ENCODE data around the gene TENT5C.

Gene TENT5C

DNA sequence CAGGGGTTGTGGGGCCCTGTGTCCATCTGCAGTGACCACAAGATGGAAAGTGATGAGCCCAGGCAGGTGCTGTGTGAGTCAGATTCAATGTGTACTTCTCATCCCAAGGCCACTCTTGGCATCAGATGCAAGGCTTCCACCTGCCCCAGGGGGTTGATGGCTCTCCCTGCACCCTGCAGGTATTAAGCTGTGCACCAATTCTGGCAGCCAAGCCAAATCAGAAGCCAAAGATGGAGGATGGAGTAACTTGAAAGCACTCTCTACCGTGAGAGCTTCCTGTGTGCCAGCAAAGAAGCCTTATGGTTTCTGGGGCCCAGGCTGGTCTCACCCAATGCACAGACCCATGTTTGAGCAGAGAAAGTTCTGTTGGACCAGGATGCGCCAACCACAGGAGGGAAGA, 44.3 kb upstream of the TENT5C start:
- H3K27me3 ChIP-seq (ENCODE audit: control insufficient read depth, low read length): no peaks in the 10 kb centered on the region
- no peaks in the 10 kb centered on the region for H3K36me3 ChIP-seq (ENCODE audit: control insufficient read depth, low read length)
- no peak overlapping the region for H3K4me2 ChIP-seq (ENCODE audit: low read length)
- no peaks in the 10 kb centered on the region for H3K79me2 ChIP-seq (ENCODE audit: control insufficient read depth, low read length)
- H3K4me1 ChIP-seq (ENCODE audit: control insufficient read depth, low read length): peaks cover 2% of the 10 kb centered on the region
- H3F3A ChIP-seq (ENCODE audit: control insufficient read depth, insufficient read depth): 0 out of 2 replicates have a peak, but pooled peaks cover under 1% of the 10 kb centered on the region
- H3K4me3 ChIP-seq (ENCODE audit: low read length): no peak overlapping the region
- H4K20me1 ChIP-seq (ENCODE audit: control insufficient read depth, insufficient read depth, low read depth, low read length): no peaks in the 10 kb centered on the region
- no peak overlapping the region for H3K27ac ChIP-seq (ENCODE audit: low read depth, low read length)
- no peak for TF ChIP-seq EZH2phosphoT487 (IDR thresholded peaks at IDR 0.05; ENCODE audit: borderline replicate concordance, low read length)
- TF ChIP-seq, protein P1, sequence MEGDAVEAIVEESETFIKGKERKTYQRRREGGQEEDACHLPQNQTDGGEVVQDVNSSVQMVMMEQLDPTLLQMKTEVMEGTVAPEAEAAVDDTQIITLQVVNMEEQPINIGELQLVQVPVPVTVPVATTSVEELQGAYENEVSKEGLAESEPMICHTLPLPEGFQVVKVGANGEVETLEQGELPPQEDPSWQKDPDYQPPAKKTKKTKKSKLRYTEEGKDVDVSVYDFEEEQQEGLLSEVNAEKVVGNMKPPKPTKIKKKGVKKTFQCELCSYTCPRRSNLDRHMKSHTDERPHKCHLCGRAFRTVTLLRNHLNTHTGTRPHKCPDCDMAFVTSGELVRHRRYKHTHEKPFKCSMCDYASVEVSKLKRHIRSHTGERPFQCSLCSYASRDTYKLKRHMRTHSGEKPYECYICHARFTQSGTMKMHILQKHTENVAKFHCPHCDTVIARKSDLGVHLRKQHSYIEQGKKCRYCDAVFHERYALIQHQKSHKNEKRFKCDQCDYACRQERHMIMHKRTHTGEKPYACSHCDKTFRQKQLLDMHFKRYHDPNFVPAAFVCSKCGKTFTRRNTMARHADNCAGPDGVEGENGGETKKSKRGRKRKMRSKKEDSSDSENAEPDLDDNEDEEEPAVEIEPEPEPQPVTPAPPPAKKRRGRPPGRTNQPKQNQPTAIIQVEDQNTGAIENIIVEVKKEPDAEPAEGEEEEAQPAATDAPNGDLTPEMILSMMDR (IDR thresholded peaks at IDR 0.05; ENCODE audit: low read depth, low read length, poor library complexity, severe bottlenecking): no peak
- no peaks in the 10 kb centered on the region for H3K9me2 ChIP-seq (replicated peaks; ENCODE audit: control insufficient read depth, low read length)
- H3K9me3 ChIP-seq (ENCODE audit: control insufficient read depth, insufficient read depth, low read length): no peaks in the 10 kb centered on the region

DNA sequence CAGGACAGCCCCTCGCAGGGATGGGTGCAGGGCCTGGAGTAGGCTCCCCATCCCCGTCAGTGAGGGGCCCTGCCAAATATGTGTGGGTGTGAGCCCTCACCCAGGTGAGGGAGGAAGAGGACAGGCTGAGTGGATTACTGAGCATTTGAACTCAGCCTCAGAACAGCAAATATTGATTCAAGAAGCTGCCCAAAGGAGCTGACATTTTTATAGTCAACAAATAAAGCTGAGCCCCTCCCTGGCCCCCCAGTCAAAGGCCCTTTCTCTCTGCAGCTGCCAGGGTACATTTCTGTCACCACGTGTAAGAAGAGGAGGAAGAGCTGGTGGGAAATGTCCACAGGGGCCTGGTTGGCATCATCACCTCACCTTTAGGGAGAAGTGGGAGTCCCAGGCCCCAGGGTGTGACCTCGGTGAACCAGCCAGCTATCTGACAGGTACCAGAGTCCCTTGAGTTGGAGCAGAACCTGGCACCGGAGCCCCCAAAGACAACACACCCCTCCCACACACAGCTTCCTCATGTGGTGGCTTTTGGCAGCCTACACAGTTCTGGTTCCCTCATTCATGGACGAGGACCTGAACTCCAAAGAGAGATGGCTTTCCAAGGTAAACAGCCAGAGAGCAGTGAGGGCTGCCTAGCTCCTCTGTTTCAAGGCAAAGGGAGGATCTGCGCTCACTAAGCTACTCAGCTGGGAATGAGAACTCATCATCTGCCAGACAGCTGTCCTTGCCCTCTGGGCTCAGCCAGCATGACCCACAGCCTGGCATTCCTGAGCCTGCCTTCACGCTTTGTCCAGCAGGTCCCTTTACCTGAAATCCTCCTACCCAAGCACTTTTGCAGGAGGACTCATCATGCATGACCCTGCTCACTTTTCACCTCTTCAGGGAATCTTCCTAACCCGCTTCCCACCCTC, 43.0 kb upstream of the TENT5C start:
- H3K4me2 ChIP-seq (ENCODE audit: low read length): no peak overlapping the region
- no peak for TF ChIP-seq EZH2phosphoT487 (IDR thresholded peaks at IDR 0.05; ENCODE audit: borderline replicate concordance, low read length)
- TF ChIP-seq, protein P1 (IDR thresholded peaks at IDR 0.05; ENCODE audit: low read depth, low read length, poor library complexity, severe bottlenecking): no peak
- H3K79me2 ChIP-seq (ENCODE audit: control insufficient read depth, low read length): no peaks in the 10 kb centered on the region
- no peaks in the 10 kb centered on the region for H3K27me3 ChIP-seq (ENCODE audit: control insufficient read depth, low read length)
- H3K27ac ChIP-seq (ENCODE audit: low read depth, low read length): no peak overlapping the region
- H3K36me3 ChIP-seq (ENCODE audit: control insufficient read depth, low read length): no peaks in the 10 kb centered on the region
- no peaks in the 10 kb centered on the region for H3K9me3 ChIP-seq (ENCODE audit: control insufficient read depth, insufficient read depth, low read length)
- no peaks in the 10 kb centered on the region for H3F3A ChIP-seq (ENCODE audit: control insufficient read depth, insufficient read depth)
- no peaks in the 10 kb centered on the region for H3K9me2 ChIP-seq (replicated peaks; ENCODE audit: control insufficient read depth, low read length)
- H3K4me1 ChIP-seq (ENCODE audit: control insufficient read depth, low read length): no peaks in the 10 kb centered on the region
- H3K4me3 ChIP-seq (ENCODE audit: low read length): no peak overlapping the region
- H4K20me1 ChIP-seq (ENCODE audit: control insufficient read depth, insufficient read depth, low read depth, low read length): no peaks in the 10 kb centered on the region

DNA sequence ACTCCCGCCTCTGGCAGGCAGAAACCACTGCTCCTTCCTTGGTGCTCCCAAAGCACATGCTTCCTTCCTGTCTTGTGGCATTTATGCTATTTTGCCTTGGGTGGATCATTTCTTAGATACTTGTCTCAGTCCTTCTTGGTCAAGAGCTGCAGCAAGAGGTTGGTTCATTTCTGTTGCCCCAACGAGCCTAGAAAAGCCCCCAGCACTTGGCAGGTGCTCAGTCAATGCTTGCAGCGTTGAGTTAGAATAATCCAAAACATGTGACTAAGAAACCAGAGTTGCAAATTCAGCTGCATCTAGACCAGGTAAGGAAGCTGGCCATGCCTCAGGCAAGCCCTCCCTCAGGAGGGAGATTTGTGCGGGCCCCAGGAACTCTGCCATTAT, 42.4 kb upstream of the TENT5C start:
- no peaks in the 10 kb centered on the region for H3K9me3 ChIP-seq (ENCODE audit: control insufficient read depth, insufficient read depth, low read length)
- H3K36me3 ChIP-seq (ENCODE audit: control insufficient read depth, low read length): no peaks in the 10 kb centered on the region
- no peak overlapping the region for H3K27ac ChIP-seq (ENCODE audit: low read depth, low read length)
- H3K79me2 ChIP-seq (ENCODE audit: control insufficient read depth, low read length): no peaks in the 10 kb centered on the region
- TF ChIP-seq EZH2phosphoT487 (IDR thresholded peaks at IDR 0.05; ENCODE audit: borderline replicate concordance, low read length): no peak
- TF ChIP-seq, protein P1 (IDR thresholded peaks at IDR 0.05; ENCODE audit: low read depth, low read length, poor library complexity, severe bottlenecking): no peak
- no peaks in the 10 kb centered on the region for H3F3A ChIP-seq (ENCODE audit: control insufficient read depth, insufficient read depth)
- H3K4me2 ChIP-seq (ENCODE audit: low read length): no peak overlapping the region
- no peak overlapping the region for H3K4me3 ChIP-seq (ENCODE audit: low read length)
- H3K27me3 ChIP-seq (ENCODE audit: control insufficient read depth, low read length): no peaks in the 10 kb centered on the region
- no peaks in the 10 kb centered on the region for H3K9me2 ChIP-seq (replicated peaks; ENCODE audit: control insufficient read depth, low read length)
- no peaks in the 10 kb centered on the region for H3K4me1 ChIP-seq (ENCODE audit: control insufficient read depth, low read length)
- H4K20me1 ChIP-seq (ENCODE audit: control insufficient read depth, insufficient read depth, low read depth, low read length): no peaks in the 10 kb centered on the region

Measured in DOHH2 (cell line).